Spleen (tissue), 11 donors: ENCODE measurements around the gene TSSK3. TPM values are rescaled to one million over a fixed set of nuclear protein-coding genes. Genes with fewer than 3 reads are reported as not detected.

ENCODE experiments used
- DNase-seq: peaks from one replicate; pipeline ENCODE4 v3.0.0-alpha.2; 2020
- H3K27ac ChIP-seq, 8 donors: fragments of 200-600 bp; sonication (generic) in 7 of 8; 1 replicate in 4 of 8; 2 replicates in 4 of 8; pipeline versions ENCODE4 v1.5.0 to v1.8.0; 2016 to 2021; ENCODE audit warnings: inconsistent platforms in 4 of 8, mild to moderate bottlenecking in 4 of 8, moderate library complexity in 1 of 8
- H3K27me3 ChIP-seq, 7 donors: fragments of 200-600 bp; sonication (generic) in 6 of 7; replicated peaks in 1 of 7; 1 replicate in 4 of 7; 2 replicates in 3 of 7; pipeline versions ENCODE4 v1.5.0 to v1.8.0; 2016 to 2021; ENCODE audit warnings: inconsistent platforms in 3 of 7, mild to moderate bottlenecking in 1 of 7
- H3K36me3 ChIP-seq, 6 donors: fragments of 200-600 bp; sonication (generic) in 5 of 6; 1 replicate in 4 of 6; 2 replicates in 2 of 6; pipeline versions ENCODE4 v1.5.0 to v1.8.0; 2016 to 2021; ENCODE audit warnings: inconsistent platforms in 2 of 6
- H3K4me1 ChIP-seq, 6 donors: fragments of 200-600 bp; sonication (generic) in 5 of 6; 1 replicate in 3 of 6; 2 replicates in 3 of 6; pipeline versions ENCODE4 v1.5.0 to v1.8.0; 2016 to 2021; ENCODE audit warnings: inconsistent platforms in 3 of 6
- H3K4me3 ChIP-seq, 8 donors: fragments of 200-600 bp; sonication (generic) in 7 of 8; 1 replicate in 4 of 8; 2 replicates in 4 of 8; pipeline versions ENCODE4 v1.5.0 to v1.8.0; 2016 to 2021; ENCODE audit warnings: inconsistent platforms in 4 of 8, mild to moderate bottlenecking in 4 of 8, moderate library complexity in 2 of 8
- H3K9me3 ChIP-seq, 8 donors: fragments of 200-600 bp; sonication (generic) in 7 of 8; 1 replicate in 4 of 8; 2 replicates in 4 of 8; pipeline versions ENCODE4 v1.5.0 to v1.8.0; 2016 to 2021; ENCODE audit warnings: inconsistent platforms in 4 of 8
- CTCF ChIP-seq, 11 experiments: fragments of 200-600 bp in 7 of 11; fragments of 450-650 bp in 4 of 11; sonication (generic) in 4 of 11; IDR thresholded peaks in 8 of 11; conservative IDR thresholded peaks in 3 of 11; 1 replicate in 7 of 11; 2 replicates in 4 of 11; pipeline versions ENCODE4 v1.4.0 to v1.8.0; 2016 to 2021; ENCODE audit warnings: antibody characterized with exemption in 11 of 11, inconsistent platforms in 4 of 11, mild to moderate bottlenecking in 1 of 11
- POLR2A ChIP-seq, 3 donors: fragments of 450-650 bp; IDR thresholded peaks; one replicate each; pipeline ENCODE4 v1.5.1; 2017; ENCODE audit warnings: antibody characterized with exemption in 3 of 3, mild to moderate bottlenecking in 1 of 3
- POLR2AphosphoS5 ChIP-seq, 3 donors: sonication (generic); formaldehyde crosslinking; IDR thresholded peaks; one replicate each; pipeline ENCODE4 v1.5.1; 2017; ENCODE audit warnings: antibody characterized with exemption in 3 of 3
- WGBS, 5 donors: extraction: QIAGEN DNeasy Blood & Tissue Kit in 3 of 5; methylation state at CpG; one replicate each; pipeline versions ENCODE4 v1.1.5 to v1.1.7; 2013 to 2018; 5-methylcytosine and 5-hydroxymethylcytosine counted together
- intact Hi-C: fragments of 100-400 bp; cut with DNase I; formaldehyde crosslinking; loops from one replicate; pipeline ENCODE4 v1.15.0; 2023; ENCODE audit warnings: low total_unique reads
- polyA plus RNA-seq, 3 donors: library from polyadenylated mRNA; stranded (reverse); fragments of 200-250 nt; gene quantifications; one replicate each; pipeline ENCODE4 v1.2.1, GENCODE V29; 2013
- total RNA-seq, 7 donors: library from RNA; depleted of rRNA in 3 of 7; stranded (reverse); fragments of >200 nt in 3 of 7; fragmentation: NEBNext Ultra II Directional in 4 of 7; extraction: Animal tissue kit (Norgen Biotek cat#: 25700) in 4 of 7; gene quantifications; one replicate each; pipeline versions ENCODE4 v1.1.0 to v1.2.1, GENCODE V29; 2016 to 2021
- donor health status: healthy with polysubstance abuse.
- donor health status: DM: no; HTN: no; CAD: no; lungs with moderate emphysema.
- donor health status: DM: no; HTN: no; CAD: no.
- donor health status: Bipolar disorder and iron deficiency.
- donor health status: healthy.
- donor health status: DM: no; HTN: no; CAD: no.
- donor health status: DM: yes; HTN: yes; CAD: no.

The TSSK3 gene
- total and polyA plus RNA-seq, 10 donors, result 0.15 to 6.6 (median 2.6) TPM

- TF ChIP-seq POLR2A (IDR thresholded peaks at IDR 0.05) (no peak), CTCF (IDR thresholded peaks at IDR 0.05 in 8 of 11, conservative IDR thresholded peaks at IDR 0.05 in 3 of 11) (no peak), POLR2AphosphoS5 (IDR thresholded peaks at IDR 0.05) (no peak)
- H3K27ac ChIP-seq, result peak overlapping the region in 7 of 8 donors; percentile 81 to 91 (median 86)
- H3K27me3 ChIP-seq, result peaks cover 0 to 4% (median 0%) of the 10 kb centered on the region in 7 donors
- no peak for DNase-seq
- no peaks in the 10 kb centered on the region for H3K9me3 ChIP-seq
- H3K4me3 ChIP-seq, result peak overlapping the region; percentile 54 to 87 (median 71)
- H3K4me1 ChIP-seq, result peaks cover 37 to 83% (median 63%) of the 10 kb centered on the region in 6 donors
- intact Hi-C loops, result no loop called here
- peaks cover 0 to 41% (median 29%) of the 10 kb centered on the region in 6 donors for H3K36me3 ChIP-seq
- 0 to 3% (median 1%) methylated on average over 12 to 34 of the region's 34 CpGs; no CpG with 5 or more reads in 1 of the 5 donors for WGBS, 5 donors
These were observed 26.9 kb upstream of the TSSK3 start for GRCh38 chr1:32335535-32335789.

- Histone ChIP-seq H3K4me3 (peak within 1 kb of the TSS; percentile 54 to 87 (median 71)), H3K4me1 (peaks cover 37 to 84% (median 63%) of the 10 kb centered on the region in 6 donors), H3K27me3 (peaks cover 0 to 4% (median 0%) of the 10 kb centered on the region in 7 donors), H3K9me3 (no peaks in the 10 kb centered on the region), H3K27ac (peak within 1 kb of the TSS; percentile 63 to 91 (median 85)), H3K36me3 (peaks cover 0 to 36% (median 24%) of the 10 kb centered on the region in 6 donors)
- WGBS, 5 donors, result 1 to 2% (median 1%) methylated on average over 16 to 95 of the region's 95 CpGs
- TF ChIP-seq POLR2AphosphoS5 (IDR thresholded peaks at IDR 0.05) (peak; percentile 97 to 99 (median 99)), CTCF (IDR thresholded peaks at IDR 0.05 in 8 of 11, conservative IDR thresholded peaks at IDR 0.05 in 3 of 11) (no peak), POLR2A (IDR thresholded peaks at IDR 0.05) (peak in 2 of 3 donors; percentile 73 to 95)
- intact Hi-C loops, result no loop called here
- DNase-seq, result peak; percentile 97
These were observed 26.3 kb upstream of the TSSK3 start, which contains the start of gene MARCKSL1 for GRCh38 chr1:32335790-32336590. Gene MARCKSL1, minus strand, starts transcription at chr1:32336233. Its CDS starts 200 bp downstream, at chr1:32336033.

- peaks cover 0 to 4% (median 0%) of the 10 kb centered on the region in 7 donors for H3K27me3 ChIP-seq
- peaks cover 37 to 88% (median 64%) of the 10 kb centered on the region in 6 donors for H3K4me1 ChIP-seq
- H3K4me3 ChIP-seq, result peak overlapping the region in 7 of 8 donors; percentile 54 to 87 (median 73)
- H3K27ac ChIP-seq, result peak overlapping the region; percentile 58 to 91 (median 85)
- WGBS, 5 donors, result 27 to 32% (median 30%) methylated on average over 3 to 15 of the region's 15 CpGs
- H3K36me3 ChIP-seq, result peaks cover 0 to 30% (median 18%) of the 10 kb centered on the region in 6 donors
- intact Hi-C loops, result no loop called here
- TF ChIP-seq POLR2A (IDR thresholded peaks at IDR 0.05) (no peak), CTCF (IDR thresholded peaks at IDR 0.05 in 8 of 11, conservative IDR thresholded peaks at IDR 0.05 in 3 of 11) (no peak), POLR2AphosphoS5 (IDR thresholded peaks at IDR 0.05) (no peak)
- no peaks in the 10 kb centered on the region for H3K9me3 ChIP-seq
- no peak for DNase-seq
These were observed 25.8 kb upstream of the TSSK3 start for GRCh38 chr1:32336591-32336932.
